Spinal cord (tissue), 10 donors: Measurements from ENCODE around the gene TBL2. TPM values are rescaled to one million over a fixed set of nuclear protein-coding genes. Genes with fewer than 3 reads are reported as not detected.
"Not testable (repeated sequence)": the region's sequence is repeated elsewhere in the genome, so short reads cannot be mapped to it uniquely, and the experiment has no call there.

Experiments used
- DNase-seq, 6 donors: peaks; one replicate each; pipeline versions ENCODE4 v3.0.0 to v3.0.0-alpha.2; 2013 to 2015; ENCODE audit warnings: low spot score in 6 of 6, low read depth in 4 of 6
- H3K27ac ChIP-seq: one replicate; pipeline ENCODE4 v1.5.1; 2013; ENCODE audit warnings: low read depth, low read length, control low read depth
- H3K27me3 ChIP-seq: one replicate; pipeline ENCODE4 v1.6.1; 2013; ENCODE audit warnings: low read length; ENCODE audit not compliant: control insufficient read depth, insufficient read depth
- H3K36me3 ChIP-seq: one replicate; pipeline ENCODE4 v1.6.1; 2013; ENCODE audit warnings: low read length; ENCODE audit not compliant: control insufficient read depth, insufficient read depth
- H3K4me1 ChIP-seq: one replicate; pipeline ENCODE4 v1.6.1; 2013; ENCODE audit warnings: low read length; ENCODE audit not compliant: control insufficient read depth, insufficient read depth
- H3K4me3 ChIP-seq: one replicate; pipeline ENCODE4 v1.5.1; 2013; ENCODE audit warnings: low read depth, low read length, control low read depth
- H3K9me3 ChIP-seq: one replicate; pipeline ENCODE4 v1.6.1; 2013; ENCODE audit warnings: low read length; ENCODE audit not compliant: control insufficient read depth, insufficient read depth
- WGBS: methylation state at CpG from one replicate; pipeline ENCODE4 v1.1.5; 2013; ENCODE audit warnings: missing lambda C conversion rate; ENCODE audit not compliant: insufficient coverage; 5-methylcytosine and 5-hydroxymethylcytosine counted together
- polyA plus RNA-seq, 2 donors: library from polyadenylated mRNA; unstranded; fragments of 120-200 nt; gene quantifications; one replicate each; pipeline ENCODE4 v1.2.1, GENCODE V29; 2013; ENCODE audit not compliant: insufficient read length in 2 of 2
- total RNA-seq, 2 donors: library from RNA; depleted of rRNA in 1 of 2; stranded (reverse); fragments of 120-200 nt in 1 of 2; fragments of >200 nt in 1 of 2; gene quantifications; one replicate each; pipeline versions ENCODE4 v1.2.3 to v1.2.4, GENCODE V29; 2013 to 2014
- donor health status: healthy.

TBL2 gene
- total and polyA plus RNA-seq, 4 donors, result 32.3 to 50.3 (median 41.0) TPM

- 90% methylated on average over 16 of the region's 16 CpGs for WGBS
- no peak overlapping the region for H3K4me3 ChIP-seq
- DNase-seq, result no peak
- H3K27ac ChIP-seq, result no peak overlapping the region
- no peaks in the 10 kb centered on the region for H3K27me3 ChIP-seq
- H3K4me1 ChIP-seq, result no peaks in the 10 kb centered on the region
- H3K9me3 ChIP-seq, result no peaks in the 10 kb centered on the region
- H3K36me3 ChIP-seq, result peaks cover 80% of the 10 kb centered on the region
Observed at GRCh38 chr7:73537051-73537450, 41.3 kb downstream of the TBL2 start.

- Histone ChIP-seq H3K36me3 (peaks cover 75% of the 10 kb centered on the region), H3K9me3 (no peaks in the 10 kb centered on the region), H3K27me3 (no peaks in the 10 kb centered on the region), H3K4me3 (no peak overlapping the region), H3K4me1 (no peaks in the 10 kb centered on the region), H3K27ac (no peak overlapping the region)
- WGBS, result 95% methylated on average over 5 of the region's 5 CpGs
- no peak for DNase-seq
Observed at GRCh38 chr7:73536479-73536878, 41.9 kb downstream of the TBL2 start.

- peaks cover 71% of the 10 kb centered on the region for H3K36me3 ChIP-seq
- H3K4me3 ChIP-seq, H3K27ac ChIP-seq, DNase-seq, H3K27me3 ChIP-seq, H3K4me1 ChIP-seq, H3K9me3 ChIP-seq: not testable (repeated sequence)
- 100% methylated on average over 5 of the region's 7 CpGs for whole genome bisulfite sequencing
Observed at GRCh38 chr7:73535918-73536317, 42.5 kb downstream of the TBL2 start.

GRCh38 chr7:73533742-73534141, 44.6 kb downstream of the TBL2 start:
- Histone ChIP-seq H3K4me3 (no peak overlapping the region), H3K36me3 (peaks cover 53% of the 10 kb centered on the region), H3K27me3 (no peaks in the 10 kb centered on the region), H3K9me3 (no peaks in the 10 kb centered on the region), H3K4me1 (no peaks in the 10 kb centered on the region), H3K27ac (no peak overlapping the region)
- WGBS, result 65% methylated on average over 5 of the region's 9 CpGs
- no peak for DNase-seq

GRCh38 chr7:73532224-73532623, 46.2 kb downstream of the TBL2 start:
- WGBS, result 90% methylated on average over 5 of the region's 6 CpGs
- Histone ChIP-seq H3K36me3 (peaks cover 38% of the 10 kb centered on the region), H3K4me3 (no peak overlapping the region), H3K27me3 (no peaks in the 10 kb centered on the region), H3K9me3 (no peaks in the 10 kb centered on the region), H3K4me1 (no peaks in the 10 kb centered on the region), H3K27ac (no peak overlapping the region)
- no peak for DNase-seq

- Histone ChIP-seq H3K9me3 (no peaks in the 10 kb centered on the region), H3K27ac (no peak overlapping the region), H3K4me3 (no peak overlapping the region), H3K36me3 (peaks cover 24% of the 10 kb centered on the region), H3K4me1 (no peaks in the 10 kb centered on the region), H3K27me3 (no peaks in the 10 kb centered on the region)
- no peak for DNase-seq
- WGBS, result 96% methylated on average over 3 of the region's 3 CpGs
Observed at GRCh38 chr7:73530800-73531199, 47.6 kb downstream of the TBL2 start.

- 65% methylated on average over 2 of the region's 8 CpGs for WGBS
- Histone ChIP-seq H3K27ac (no peak overlapping the region), H3K36me3 (no peaks in the 10 kb centered on the region), H3K4me3 (no peak overlapping the region), H3K27me3 (no peaks in the 10 kb centered on the region), H3K9me3 (no peaks in the 10 kb centered on the region), H3K4me1 (peaks cover 9% of the 10 kb centered on the region)
- no peak for DNase-seq
Observed at GRCh38 chr7:73526896-73527821, 51.2 kb downstream of the TBL2 start.

- H3K27ac ChIP-seq, H3K4me1 ChIP-seq, H3K36me3 ChIP-seq, H3K4me3 ChIP-seq, DNase-seq, H3K9me3 ChIP-seq, H3K27me3 ChIP-seq: not testable (repeated sequence)
- WGBS, result no CpG with 5 or more reads among the region's 1 CpG
Observed at GRCh38 chr7:73526158-73526494, 52.3 kb downstream of the TBL2 start.

GRCh38 chr7:73522105-73522872, 56.1 kb downstream of the TBL2 start, which contains the start of gene BAZ1B:
TSS of gene BAZ1B (minus strand) at chr7:73522293. CDS start at chr7:73521933, 360 bp downstream.
- Histone ChIP-seq H3K27me3 (no peaks in the 10 kb centered on the region), H3K27ac (peak within 1 kb of the TSS; percentile 93), H3K4me1 (peaks cover 17% of the 10 kb centered on the region), H3K4me3 (peak within 1 kb of the TSS; percentile 71), H3K9me3 (no peaks in the 10 kb centered on the region), H3K36me3 (peaks cover 3% of the 10 kb centered on the region)
- DNase-seq, result peak; percentile 94 to 99 (median 97)
- under 1% methylated on average over 69 of the region's 71 CpGs for WGBS
